ENCODE data around the gene PES1.
"Not testable (repeated sequence)": the region's sequence is repeated elsewhere in the genome, so short reads cannot be mapped to it uniquely, and the experiment has no call there.

PES1 gene

DNA sequence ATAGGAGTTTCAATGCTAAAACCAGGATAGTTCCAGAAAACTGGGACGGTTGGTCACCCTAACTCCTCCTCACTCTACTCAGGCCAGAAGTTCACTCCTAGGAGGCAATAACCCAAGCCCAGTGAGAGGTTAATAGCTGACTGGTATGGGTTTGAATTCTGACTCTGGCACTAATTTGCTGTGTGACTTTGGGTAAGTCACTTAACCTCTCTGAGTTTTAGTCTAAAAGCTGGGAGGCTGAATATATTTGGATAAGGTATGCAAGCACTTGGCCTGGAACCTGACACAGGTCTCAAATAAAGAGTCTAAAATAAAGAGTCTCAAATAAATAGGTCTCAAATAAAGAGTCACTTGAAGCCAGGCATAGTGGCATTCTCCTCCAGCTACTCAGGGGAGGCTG is 39.0 kb downstream of the PES1 start:
- no peak for DNase-seq (ENCODE audit: low read depth)

DNA sequence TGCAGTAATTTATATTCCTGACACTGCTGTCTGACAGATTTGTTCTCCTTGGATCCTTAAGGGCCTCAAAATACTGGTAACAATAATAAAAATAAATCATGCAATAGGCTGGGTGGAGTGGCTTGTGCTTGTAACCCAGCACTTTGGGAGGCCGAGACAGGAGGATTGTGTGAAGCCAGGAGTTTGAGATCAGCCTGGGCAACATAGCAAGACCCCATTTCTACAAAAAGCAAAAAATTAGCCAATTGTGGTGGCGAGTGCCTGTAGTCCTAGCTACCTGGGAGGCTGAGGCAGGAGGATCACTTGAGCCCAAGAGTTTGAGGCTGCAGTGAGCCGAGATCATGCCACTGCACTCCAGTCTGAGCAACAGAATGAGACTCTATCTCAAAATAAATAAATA is 39.9 kb downstream of the PES1 start:
- not testable (repeated sequence) for DNase-seq (ENCODE audit: low read depth)

- DNase-seq (ENCODE audit: low read depth), result no peak
Observed at GRCh38 chr22:30547188-30547587, 44.5 kb downstream of the PES1 start.

DNA sequence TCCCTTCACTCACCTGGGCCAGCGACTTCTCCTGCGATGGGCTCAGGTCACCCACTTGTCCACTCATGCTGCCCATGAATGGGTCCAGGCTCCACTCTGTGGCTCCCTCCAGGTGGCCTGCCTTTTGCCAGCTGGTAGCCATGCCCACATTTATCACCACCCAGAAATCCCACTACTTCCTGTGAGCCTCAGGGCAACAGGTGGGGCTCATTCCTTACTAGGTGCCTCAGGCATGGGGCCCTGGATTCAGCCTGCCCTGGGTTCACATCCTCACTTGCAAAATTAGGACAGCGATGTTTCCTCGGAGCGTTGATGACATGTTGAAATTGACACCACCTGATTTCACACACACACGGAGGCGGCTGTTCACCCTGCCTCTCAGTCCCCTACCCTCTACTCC is 45.1 kb downstream of the PES1 start, which contains the start of gene SEC14L6:
Gene SEC14L6 (minus strand): TSS at position 126 of the 400 bp plus-strand sequence. CDS start 59 bp downstream, at position 67.
- DNase-seq (ENCODE audit: low read depth), result no peak

DNA sequence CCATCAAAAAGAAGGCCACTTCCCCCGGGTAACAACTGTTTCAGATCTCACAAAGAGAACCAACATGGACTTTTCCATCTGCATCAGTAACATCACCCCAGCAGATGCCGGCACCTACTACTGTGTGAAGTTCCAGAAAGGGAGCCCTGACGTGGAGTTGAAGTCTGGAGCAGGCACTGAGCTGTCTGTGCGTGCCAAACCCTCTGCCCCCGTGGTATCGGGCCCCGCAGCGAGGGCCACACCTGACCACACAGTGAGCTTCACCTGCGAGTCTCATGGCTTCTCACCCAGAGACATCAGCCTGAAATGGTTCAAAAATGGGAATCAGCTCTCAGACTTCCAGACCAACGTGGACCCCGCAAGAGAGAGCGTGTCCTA is 48.9 kb downstream of the PES1 start:
- DNase-seq (ENCODE audit: low read depth), result no peak

GRCh38 chr22:30541961-30542810 is 49.5 kb downstream of the PES1 start:
- DNase-seq (ENCODE audit: low read depth), result no peak

DNA sequence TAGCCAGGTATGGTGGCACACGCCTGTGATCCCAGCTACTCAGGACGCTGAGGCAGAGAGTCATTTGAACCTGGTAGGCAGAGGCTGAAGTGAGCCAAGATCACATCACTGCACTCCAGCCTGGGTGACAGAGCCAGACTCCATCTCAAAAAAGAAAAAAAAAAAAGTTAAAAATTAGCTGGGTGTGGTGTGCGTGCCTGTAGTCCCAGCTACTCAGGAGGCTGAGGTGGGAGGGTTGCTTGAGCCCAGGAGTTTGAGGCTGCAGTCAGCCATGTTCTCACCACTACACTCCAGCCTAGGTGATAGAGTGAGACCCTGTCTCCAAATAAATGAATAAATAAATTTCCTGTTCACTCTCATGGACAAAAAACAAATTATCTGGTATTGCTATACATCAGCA is 50.2 kb downstream of the PES1 start:
- DNase-seq (ENCODE audit: low read depth), result not testable (repeated sequence)

GRCh38 chr22:30539368-30539767 is 52.3 kb downstream of the PES1 start:
- no peak for DNase-seq (ENCODE audit: low read depth)

DNA sequence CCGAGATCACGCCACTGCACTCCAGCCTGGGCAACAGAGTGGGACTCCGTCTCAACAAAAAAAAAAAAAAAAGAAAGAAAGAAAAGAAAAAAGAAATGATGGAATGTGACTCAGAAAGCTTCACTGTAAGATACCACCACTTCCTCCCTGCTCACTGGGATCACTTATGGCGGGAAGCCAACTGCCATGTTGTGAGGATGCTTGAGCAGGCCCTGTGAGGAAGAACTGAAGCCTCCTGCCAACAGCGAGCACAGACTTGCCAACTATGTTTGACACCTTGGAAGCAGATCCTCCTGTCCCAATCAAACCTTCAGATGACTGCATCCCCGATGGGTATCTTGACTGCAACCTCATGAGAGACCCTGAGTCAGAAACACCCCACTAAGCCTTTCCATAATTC is 53.4 kb downstream of the PES1 start:
- DNase-seq (ENCODE audit: low read depth), result no peak

DNA sequence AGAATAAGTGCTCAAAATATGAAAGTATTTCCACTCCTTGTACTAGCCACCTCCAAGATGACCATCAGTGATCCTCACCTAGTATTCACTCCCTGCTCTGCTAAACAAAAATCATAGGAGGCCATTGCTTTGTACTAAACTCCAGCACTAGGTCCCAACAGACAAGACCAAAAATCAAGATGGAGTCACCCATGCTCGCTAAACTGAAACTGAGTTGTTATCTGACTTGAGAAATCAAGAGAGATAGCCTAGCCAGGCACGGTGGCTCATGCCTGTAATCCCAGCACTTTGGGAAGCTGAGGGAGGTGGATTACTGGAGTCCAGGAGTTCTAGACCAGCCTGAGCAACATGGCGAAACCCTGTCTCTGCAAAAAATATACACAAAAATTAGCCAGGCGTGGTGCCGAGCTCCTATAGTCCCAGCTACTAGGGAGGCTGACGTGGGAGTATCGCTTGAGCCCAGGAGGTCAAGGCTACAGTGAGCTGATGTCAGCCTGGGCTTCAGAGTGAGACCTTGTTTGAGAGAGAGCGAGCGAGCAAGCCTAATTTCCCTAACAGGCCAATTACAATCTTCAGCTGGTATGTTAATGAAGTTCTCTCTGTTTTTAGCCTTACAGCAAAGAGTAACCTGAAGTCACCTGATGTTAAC is 54.5 kb downstream of the PES1 start:
- no peak for DNase-seq (ENCODE audit: low read depth)

GRCh38 chr22:30535182-30535581 is 56.5 kb downstream of the PES1 start:
- no peak for DNase-seq (ENCODE audit: low read depth)

DNA sequence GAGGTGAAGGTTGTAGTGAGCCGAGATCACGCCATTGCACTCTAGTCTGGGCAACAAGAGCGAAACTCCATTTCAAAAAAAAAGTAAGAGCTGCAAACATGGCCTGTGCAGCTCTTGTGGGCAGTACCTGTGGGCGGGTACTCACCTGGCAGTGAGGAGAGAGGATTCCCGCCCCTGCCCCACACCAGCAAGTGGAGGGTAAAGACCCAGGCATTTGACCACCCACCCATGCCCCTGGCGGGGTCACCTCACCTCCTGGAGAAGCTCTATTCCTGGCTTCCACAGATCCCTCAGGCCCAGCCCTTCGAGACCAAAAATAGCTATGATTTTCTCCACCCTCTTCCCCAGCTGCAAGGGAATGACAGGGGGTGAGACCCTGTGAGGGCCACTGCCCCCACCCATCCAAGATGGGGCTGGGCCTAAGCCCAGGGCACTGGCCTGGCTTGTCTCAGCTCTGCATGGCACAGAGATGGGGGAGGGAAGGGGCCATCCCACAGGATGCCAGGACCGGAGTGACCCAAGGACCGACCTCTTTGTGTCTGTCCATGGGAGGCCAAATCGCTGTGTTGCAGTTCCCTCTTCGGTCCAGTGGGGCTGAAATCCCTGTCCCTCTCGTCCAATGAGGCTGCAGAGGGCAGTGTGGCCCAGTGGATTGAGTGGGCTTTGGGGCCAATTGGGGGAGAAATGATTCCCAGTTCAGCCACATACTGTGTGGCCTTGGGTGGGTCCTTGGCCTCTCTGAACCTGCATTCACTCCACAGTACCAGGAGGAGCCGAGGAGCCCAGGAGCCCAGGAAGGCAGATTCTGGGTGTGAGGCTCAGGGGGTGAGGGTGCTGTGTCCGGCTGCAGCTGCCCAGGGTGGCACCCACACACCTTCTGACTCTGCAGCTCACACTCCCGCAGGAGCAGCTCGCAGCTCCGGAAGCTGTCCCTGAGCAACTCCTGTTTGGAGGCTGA is 59.8 kb downstream of the PES1 start:
- DNase-seq (ENCODE audit: low read depth), result no peak

- DNase-seq (ENCODE audit: low read depth), result no peak
Observed at GRCh38 chr22:30526656-30527055, 65.1 kb downstream of the PES1 start.
